Colonic mucosa (tissue), 4 donors: ENCODE results near the gene TICRR. TPM values are rescaled to one million over a fixed set of nuclear protein-coding genes. Genes with fewer than 3 reads are reported as not detected.
A peak's percentile ranks its signal among the peaks of the same experiment; 100 is the strongest.

Experiments
- DNase-seq: peaks from one replicate; pipeline ENCODE4 v3.0.0-alpha.2; 2020
- H3K27ac ChIP-seq: fragments of 200-600 bp; one replicate; pipeline ENCODE4 v1.8.0; 2021
- H3K27me3 ChIP-seq: fragments of 200-600 bp; one replicate; pipeline ENCODE4 v1.8.0; 2021
- H3K36me3 ChIP-seq: fragments of 200-600 bp; one replicate; pipeline ENCODE4 v1.8.0; 2021
- H3K4me1 ChIP-seq: fragments of 200-600 bp; one replicate; pipeline ENCODE4 v1.8.0; 2021; ENCODE audit warnings: mild to moderate bottlenecking
- H3K4me3 ChIP-seq: fragments of 200-600 bp; one replicate; pipeline ENCODE4 v1.8.0; 2021
- H3K9ac ChIP-seq, 2 donors: one replicate each; pipeline ENCODE4 v1.7.0; 2013; ENCODE audit warnings: control low read depth in 2 of 2, low read depth in 2 of 2, low read length in 2 of 2
- H3K9me3 ChIP-seq: fragments of 200-600 bp; one replicate; pipeline ENCODE4 v1.8.0; 2021
- CTCF ChIP-seq: fragments of 200-600 bp; IDR thresholded peaks from one replicate; pipeline ENCODE4 v1.8.0; 2022; ENCODE audit warnings: antibody characterized with exemption, mild to moderate bottlenecking
- intact Hi-C: fragments of 100-400 bp; cut with DNase I; formaldehyde crosslinking; loops from one replicate; pipeline ENCODE4 v1.14.1; 2022
- total RNA-seq, 2 donors: library from RNA; stranded (reverse); fragmentation: NEBNext Ultra II Directional in 1 of 2; extraction: Animal tissue kit (Norgen Biotek cat#: 25700) in 1 of 2; gene quantifications; one replicate each; pipeline ENCODE4 v1.2.1, GENCODE V29; 2021
- donor health status: healthy.
- donor health status: DM: no; HTN: no; CAD: no.
- donor health status: DM: no; HTN: no; CAD: no.

Gene TICRR
- total RNA-seq, 2 donors from 2014 or later, result 2.9 to 14.6 TPM

DNA sequence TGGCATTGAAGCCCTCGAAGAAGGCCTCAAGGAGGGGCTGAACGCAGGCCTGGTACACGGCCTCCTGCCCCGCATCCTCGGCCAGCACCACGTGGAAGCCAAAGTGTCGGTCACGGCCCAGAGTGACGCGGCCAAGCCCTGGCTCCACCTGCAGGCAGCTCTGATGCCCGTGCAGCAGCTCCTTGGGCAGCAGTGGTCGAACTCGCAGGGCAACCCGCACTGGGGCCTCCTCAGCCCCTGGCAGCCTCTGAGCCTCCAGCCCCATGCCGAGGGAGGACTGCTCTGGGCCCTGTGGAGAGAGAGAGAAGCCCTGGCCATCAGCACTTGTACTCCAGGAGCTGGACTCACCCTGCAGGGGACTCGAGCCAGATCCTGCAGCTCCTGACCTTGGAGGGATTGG is 77.4 kb downstream of the TICRR start:
- DNase-seq, result no peak
- peaks cover 12% of the 10 kb centered on the region for H3K27me3 ChIP-seq
- H3K27ac ChIP-seq, result no peak overlapping the region
- intact Hi-C loops, result no loop called here
- no peak overlapping the region for H3K4me3 ChIP-seq
- no peak overlapping the region for H3K9ac ChIP-seq
- H3K4me1 ChIP-seq, result peaks cover 3% of the 10 kb centered on the region
- no peaks in the 10 kb centered on the region for H3K9me3 ChIP-seq
- no peaks in the 10 kb centered on the region for H3K36me3 ChIP-seq
- TF ChIP-seq CTCF, result no peak

DNA sequence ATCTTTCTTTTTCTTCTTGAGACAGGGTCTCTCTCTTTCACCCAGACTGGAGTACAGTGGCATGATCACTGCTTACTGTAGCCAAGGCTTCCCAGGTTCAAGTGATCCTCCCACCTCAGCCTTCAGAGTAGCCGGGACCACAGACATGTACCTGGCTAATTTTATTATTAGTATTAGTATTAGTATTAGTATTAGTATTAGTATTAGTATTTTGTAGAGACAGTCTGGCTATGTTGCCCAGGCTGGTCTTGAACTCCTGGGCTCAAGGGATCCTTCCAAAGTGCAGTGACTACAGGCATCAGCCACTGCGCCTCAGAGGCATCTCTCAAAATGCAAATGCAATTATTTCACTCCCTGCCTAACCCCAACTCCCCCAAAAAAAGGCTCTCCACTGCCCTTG is 78.3 kb downstream of the TICRR start:
- no peak for DNase-seq
- Histone ChIP-seq H3K27me3 (peaks cover 12% of the 10 kb centered on the region), H3K4me1 (peaks cover 3% of the 10 kb centered on the region), H3K9ac (no peak overlapping the region), H3K9me3 (no peaks in the 10 kb centered on the region), H3K4me3 (no peak overlapping the region), H3K36me3 (no peaks in the 10 kb centered on the region), H3K27ac (no peak overlapping the region)
- no peak for TF ChIP-seq CTCF
- intact Hi-C loops, result no loop called here

GRCh38 chr15:89654301-89654761 is 79.1 kb downstream of the TICRR start:
- H3K9ac ChIP-seq, result peak overlapping the region; percentile 9 to 78

DNA sequence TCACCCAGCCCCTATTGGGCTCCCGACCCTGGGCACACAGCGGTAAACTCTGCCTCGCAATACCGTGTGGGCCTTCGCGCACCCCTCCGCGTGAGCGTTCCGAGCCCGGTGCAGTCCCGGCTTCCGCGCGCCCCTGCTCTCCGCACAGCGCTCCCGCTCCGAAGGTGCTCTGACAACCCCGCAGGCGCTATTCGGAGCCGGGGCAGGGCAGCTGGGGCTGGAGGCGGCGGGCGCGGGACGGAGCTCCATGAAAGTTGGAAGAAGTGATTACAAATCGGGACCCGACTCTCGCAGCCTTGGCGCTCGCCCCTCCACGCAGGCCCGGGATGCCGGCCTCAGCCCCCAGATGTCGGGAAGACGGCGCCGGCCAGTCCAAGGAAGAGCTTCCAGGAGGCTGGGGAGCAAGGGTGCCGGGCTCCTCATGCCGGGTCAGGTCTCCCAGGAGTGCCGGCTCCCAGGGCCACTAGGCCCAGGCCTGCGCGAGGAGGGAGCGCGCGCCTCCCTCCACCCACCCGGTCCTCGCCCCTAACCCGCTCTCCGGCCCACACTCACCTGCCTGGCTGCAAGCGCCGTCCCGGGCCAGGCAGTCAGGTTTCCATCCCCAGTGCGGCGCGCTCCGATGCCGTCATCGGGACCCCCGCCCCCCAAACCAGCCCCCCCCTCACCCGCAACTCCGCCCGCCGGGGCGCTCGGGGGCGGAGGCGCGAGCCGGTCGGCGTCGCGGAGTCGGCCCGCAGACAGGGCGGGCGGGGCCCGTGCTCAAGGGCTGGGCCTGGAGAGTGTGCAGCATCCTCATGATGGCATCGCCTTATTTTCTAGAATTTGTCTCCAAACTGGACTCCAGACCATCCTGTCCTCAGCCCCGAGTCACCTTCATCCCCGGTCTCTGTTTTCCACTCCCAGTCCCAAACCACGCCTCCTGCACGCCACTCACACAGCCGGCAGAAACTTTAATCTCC is 79.9 kb downstream of the TICRR start, which contains the start of gene KIF7:
KIF7 (minus strand) TSS at position 621 of the 959 bp plus-strand sequence. CDS start 2,537 bp downstream, outside the sequence.
- no peak within 1 kb of the TSS for H3K27ac ChIP-seq
- no peaks in the 10 kb centered on the region for H3K36me3 ChIP-seq
- no peak for TF ChIP-seq CTCF
- H3K4me1 ChIP-seq, result peaks cover 3% of the 10 kb centered on the region
- peaks cover 12% of the 10 kb centered on the region for H3K27me3 ChIP-seq
- no peak for DNase-seq
- peak within 1 kb of the TSS; percentile 52 for H3K4me3 ChIP-seq
- peak within 1 kb of the TSS; percentile 46 to 78 for H3K9ac ChIP-seq
- H3K9me3 ChIP-seq, result no peaks in the 10 kb centered on the region
- intact Hi-C loops, result no loop called here

More at GRCh38 chr15:89654301-89654761, 79.1 kb downstream of the TICRR start:
- DNase-seq, result no peak
- Histone ChIP-seq H3K27ac (no peak overlapping the region), H3K4me3 (peak overlapping the region; percentile 52), H3K9me3 (no peaks in the 10 kb centered on the region), H3K27me3 (peaks cover 12% of the 10 kb centered on the region), H3K4me1 (peaks cover 3% of the 10 kb centered on the region), H3K36me3 (no peaks in the 10 kb centered on the region)
- intact Hi-C loops, result no loop called here
- no peak for TF ChIP-seq CTCF

DNA sequence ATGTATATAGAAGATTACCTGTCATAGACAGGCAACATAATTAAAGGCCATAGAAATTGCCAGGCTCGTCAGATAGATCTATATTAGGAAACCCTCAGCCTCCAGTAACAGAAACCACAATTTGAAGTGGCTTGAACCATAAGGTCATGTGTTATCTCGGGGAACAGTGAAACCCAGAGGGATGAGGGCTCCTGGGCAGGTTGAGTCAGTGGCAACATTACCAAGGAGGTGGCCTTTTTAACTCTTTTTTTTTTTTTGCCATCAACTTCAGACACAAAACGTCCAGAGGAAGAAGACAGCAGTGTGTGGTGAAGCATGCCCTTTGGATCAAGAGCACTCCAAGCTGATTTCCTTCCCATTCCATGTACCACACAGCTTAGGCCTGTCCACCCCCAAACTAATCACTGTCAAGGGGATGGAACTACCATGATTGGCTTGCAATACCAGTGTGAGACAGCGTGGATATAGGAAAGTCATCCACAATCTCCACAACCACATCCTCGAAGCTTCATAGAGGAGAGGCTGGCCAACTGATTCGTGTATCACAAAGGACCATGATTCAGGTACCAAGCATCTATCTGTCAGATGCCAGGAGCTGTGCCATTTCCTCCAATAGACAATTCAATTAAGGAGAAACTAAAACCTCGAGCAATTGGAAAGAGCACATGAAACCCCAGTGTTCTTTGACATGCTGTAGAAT is 81.0 kb downstream of the TICRR start:
- H3K4me1 ChIP-seq, result peaks cover 3% of the 10 kb centered on the region
- no peak for DNase-seq
- TF ChIP-seq CTCF, result no peak
- H3K36me3 ChIP-seq, result no peaks in the 10 kb centered on the region
- no peak overlapping the region for H3K27ac ChIP-seq
- H3K9ac ChIP-seq, result no peak overlapping the region
- H3K27me3 ChIP-seq, result peaks cover 12% of the 10 kb centered on the region
- no peak overlapping the region for H3K4me3 ChIP-seq
- intact Hi-C loops, result no loop called here
- no peaks in the 10 kb centered on the region for H3K9me3 ChIP-seq
